GM18861 (cell line): Measurements from ENCODE around the gene SLC6A9.

Source experiments
- ATAC-seq: cut with Tn5 transposase; IDR thresholded peaks from one replicate; pipeline ENCODE4 v1.9.1; 2021; ENCODE audit not compliant: unreplicated experiment

Gene SLC6A9

DNA sequence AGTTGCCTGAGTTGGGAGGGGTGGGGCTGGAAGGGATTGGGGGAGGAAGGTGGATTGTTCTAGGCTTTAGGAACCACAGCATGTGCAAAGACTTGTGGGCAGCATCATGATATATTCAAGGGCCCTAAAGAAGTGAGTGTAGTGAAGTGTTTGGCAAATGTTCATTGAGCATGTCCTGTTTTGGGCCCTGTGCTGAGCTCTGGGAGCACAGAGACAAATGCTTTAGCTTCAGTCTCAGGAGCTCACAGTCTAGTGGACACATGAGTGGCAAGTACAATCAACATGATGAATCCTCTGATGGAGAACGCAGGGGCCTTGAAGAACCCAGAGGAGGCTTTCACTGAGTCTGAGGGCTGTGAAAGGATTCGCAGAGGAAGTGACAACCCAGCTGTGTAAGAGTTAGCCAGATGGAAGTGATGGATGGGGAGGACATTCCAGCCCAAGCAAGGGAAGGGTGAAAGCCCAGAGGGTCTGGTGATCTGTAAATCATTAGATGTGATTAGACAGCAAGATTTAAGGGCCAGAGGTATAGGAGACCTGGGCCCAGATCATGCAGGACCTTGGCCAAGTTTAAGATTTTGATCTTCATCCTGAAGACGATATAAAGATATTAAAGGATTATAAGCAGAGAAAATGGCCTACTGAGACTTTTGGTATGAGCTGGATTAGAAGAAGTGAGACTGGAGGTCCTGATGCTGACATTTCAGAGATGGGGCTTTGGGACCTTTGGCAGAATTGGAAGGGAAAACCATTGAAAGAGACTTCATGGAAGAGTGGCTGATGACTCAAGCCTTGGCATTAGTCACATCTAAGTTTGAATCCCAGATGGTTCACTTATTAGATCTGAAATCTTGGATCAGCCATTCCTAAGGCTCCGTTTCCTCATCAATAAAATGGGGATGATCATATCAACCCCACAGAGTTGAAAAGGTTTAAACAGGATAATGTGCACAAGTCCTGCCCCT lies 80.0 kb downstream of the SLC6A9 start:
- no peak for ATAC-seq

DNA sequence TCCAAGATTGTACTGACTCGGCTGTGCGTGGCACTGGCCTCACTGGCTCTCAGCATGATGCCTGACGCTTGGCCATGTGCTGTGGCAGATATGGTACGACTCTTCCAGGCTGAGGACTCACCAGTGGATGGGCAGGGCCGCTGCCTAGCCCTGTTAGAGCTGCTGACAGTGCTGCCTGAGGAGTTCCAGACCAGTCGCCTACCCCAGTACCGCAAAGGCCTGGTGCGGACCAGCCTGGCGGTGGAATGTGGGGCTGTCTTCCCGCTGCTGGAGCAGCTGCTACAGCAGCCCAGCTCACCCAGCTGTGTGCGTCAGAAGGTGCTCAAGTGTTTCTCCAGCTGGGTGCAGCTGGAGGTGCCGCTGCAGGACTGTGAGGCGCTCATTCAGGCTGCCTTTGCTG lies 81.6 kb downstream of the SLC6A9 start:
- ATAC-seq: no peak

DNA sequence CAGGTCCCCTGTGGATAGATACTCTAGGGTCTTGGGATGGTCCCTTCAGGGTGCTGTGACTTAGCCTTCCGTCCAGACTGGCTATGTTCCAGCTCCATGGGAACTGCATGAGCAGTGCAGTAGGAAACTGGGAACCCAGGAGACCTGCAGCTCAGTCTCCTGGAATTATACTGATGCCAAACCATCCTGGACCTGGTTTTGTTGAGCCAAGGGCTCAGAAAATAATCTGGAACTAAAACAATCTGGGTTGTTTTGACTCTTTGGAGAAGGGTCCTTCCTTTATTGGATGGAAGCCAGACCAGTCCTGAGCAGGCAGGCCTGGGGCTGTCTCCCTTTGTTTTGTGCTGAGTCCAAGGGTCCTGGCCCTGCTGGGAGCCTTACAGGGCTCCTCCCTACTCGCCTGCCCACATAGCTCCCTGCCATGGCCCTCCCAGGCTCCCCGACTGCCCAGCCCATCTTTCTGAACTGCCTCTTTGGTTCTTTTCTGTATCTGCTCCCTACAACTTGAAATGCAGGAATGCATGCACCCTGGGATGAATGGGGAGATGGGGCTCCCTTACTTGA lies 83.3 kb downstream of the SLC6A9 start:
- no peak for ATAC-seq

DNA sequence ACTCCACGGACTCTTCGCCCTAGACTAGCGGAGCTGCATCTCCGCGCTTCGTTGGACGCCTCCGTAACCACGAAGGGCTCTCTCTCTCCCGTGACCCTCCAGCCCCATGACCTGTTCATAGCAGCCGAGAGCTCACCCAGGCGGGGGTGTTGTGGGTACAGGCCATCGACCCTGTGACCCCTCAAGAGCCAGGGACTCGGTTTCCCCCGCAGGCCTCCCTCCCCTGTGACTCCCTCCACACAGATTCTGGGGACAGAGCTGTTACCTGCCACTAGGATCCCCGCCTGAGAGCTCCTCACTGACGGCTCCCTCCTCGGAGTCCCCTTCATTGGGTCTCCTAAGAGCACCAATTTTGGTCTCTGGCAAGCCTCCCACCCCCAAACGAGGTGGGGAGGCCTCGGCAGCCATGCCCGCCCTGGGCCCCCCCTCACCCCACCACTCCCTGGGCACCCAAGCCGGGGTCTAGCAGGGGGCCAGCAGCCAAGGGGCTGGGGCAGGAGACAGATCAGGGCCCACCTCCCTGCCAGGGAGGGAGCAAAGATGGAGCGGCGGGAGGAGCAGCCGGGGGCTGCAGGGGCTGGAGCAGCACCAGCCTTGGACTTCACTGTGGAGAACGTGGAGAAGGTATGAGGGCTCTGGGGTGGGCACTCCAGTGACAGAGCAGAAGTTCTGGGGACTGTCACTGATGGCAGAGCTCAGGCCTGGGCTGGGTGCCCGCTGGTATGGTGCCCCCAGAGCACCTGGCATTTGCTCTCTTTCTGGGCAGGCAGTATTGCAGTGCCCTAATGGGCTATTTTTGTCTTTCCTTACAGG lies 84.0 kb downstream of the SLC6A9 start:
- ATAC-seq: no peak
